Smooth muscle cell of the brain vasculature (primary cell): ENCODE results near the gene KCNN3.

ENCODE experiments used
- DNase-seq: peaks from one replicate; pipeline ENCODE4 v3.0.0-alpha.2; 2012; ENCODE audit warnings: low read depth, low spot score

The KCNN3 gene

DNA sequence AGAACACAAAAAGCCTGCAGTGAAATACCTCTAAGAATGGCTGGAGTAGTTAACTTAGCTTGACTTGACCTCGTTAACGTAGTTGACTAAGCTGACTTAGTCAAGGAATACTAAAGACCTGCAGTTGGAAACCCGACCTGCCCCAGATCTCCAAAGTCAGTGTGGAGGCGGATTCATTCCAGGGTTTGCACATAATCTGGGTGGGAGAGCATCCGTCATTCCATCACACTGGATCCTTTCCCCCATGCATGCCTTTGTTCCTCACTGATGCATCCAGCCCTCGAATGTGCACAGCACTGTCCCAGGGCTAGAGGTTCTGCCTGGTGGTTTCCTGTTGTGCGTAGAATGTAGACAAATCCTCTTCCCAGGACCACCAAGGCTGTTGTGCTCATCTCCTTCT, 76.4 kb downstream of the KCNN3 start:
- no peak for DNase-seq

DNA sequence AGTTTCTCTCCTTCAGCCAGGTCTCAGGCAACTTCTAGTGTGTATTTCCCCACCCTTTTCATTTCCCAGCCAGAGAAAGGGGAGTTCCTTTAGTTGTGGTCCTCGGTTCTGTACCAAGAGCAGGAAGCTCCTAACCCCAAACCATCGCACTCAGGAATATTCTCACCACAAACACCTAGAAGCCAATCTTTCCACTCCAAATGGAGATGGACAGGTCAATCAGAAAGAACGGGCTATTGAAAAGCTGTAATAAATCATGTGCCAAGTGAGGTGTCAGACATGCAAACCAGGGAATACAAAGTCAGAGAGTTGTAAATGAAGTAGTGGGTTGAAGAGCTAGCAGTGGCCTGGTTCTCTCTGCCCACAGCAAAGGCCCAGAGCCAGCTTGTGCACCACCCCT, 77.2 kb downstream of the KCNN3 start:
- no peak for DNase-seq

DNA sequence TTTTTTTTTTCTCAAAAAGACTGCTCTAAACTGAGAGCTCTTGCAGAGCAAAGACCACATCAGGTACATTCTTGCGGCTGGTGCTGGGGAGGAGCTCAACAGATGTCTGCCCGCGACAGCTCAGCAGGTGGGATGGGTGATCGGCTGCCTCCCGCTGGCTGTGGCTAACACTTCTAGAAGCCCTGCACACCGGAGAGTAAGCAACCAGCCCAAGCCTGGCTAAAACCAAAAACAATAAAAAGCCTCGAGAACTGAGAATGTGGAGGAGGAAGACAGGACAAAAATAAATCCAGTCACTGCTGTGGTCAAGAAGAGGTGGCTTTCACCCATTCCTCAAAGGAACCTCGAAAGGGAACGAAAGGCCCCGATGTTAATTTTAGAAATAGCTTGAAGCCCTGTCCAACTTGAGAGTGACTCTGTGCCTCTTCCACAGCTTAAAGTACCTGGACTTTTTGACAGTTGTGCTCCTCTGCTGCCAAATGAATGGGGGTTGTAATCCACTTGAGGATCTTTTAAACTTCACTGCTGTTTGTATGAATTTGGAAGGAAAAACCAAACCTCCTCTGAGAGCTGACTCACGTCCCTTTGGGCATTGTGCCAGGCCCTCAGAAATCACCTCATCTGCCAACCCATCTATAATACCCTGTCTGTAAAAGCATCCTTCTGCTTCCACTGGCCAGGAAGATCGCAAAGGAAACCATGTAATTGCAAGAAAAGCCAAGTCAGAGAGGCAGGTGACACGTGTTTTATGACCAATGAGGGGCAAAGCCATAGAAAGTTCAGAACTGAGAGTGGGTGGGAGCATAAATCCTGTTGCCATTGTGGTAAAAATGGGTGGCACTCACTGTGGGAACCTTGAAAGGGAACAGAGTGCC, 78.6 kb downstream of the KCNN3 start:
- no peak for DNase-seq

DNA sequence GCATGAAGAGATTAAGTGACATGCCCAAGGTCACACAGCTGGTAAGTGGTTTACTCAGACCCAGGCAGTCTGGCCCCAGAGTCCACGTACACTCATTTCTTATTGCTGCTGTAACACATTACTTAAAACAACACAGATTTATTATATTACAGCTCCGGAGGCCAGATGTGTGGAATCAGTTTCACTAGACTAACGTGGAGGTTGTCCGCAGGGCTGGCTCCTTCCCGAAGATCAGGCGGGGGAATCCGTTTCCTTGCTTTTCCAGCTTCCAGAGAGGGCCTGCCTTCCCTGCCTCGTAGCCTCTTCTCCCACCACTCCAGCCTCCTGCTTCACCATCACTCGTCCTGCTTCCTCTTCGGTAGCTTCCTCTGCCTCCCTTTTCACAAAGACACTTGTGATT, 81.2 kb downstream of the KCNN3 start:
- DNase-seq: no peak

DNA sequence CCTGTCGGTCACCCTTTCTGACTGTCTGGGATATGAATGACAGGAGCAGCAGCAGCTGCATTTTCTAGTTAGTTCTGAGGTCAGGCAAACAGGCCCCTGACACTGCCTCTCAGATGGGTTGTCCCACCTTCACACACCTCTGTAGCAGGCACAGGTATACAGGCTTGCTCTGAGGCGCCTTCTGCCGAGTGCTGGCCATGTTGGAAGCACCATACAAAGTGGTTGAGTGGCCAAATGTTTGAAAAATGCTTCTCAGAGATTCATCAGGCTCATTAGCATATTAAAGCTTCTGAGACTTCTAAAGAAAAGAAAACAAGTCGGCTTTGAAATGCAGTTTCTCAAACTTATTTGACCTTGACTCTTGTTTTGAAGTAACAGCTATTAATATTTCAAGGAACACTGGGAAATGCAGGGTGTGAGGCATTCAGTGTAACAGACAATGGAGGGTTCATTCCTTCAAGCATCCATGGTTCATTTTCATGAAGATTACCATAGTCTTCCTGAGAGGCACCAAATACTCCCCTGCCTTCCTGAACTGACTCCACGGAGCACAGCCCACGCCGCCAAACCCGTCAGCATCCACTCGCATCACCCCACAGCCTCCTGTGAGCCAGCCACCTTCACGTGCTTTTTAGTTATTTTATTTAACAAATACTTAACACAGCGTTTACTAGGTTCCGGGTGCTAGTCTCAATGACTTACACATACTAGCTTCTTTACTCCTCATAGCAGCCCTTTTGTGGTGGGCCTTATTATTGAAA, 81.8 kb downstream of the KCNN3 start:
- DNase-seq: no peak

DNA sequence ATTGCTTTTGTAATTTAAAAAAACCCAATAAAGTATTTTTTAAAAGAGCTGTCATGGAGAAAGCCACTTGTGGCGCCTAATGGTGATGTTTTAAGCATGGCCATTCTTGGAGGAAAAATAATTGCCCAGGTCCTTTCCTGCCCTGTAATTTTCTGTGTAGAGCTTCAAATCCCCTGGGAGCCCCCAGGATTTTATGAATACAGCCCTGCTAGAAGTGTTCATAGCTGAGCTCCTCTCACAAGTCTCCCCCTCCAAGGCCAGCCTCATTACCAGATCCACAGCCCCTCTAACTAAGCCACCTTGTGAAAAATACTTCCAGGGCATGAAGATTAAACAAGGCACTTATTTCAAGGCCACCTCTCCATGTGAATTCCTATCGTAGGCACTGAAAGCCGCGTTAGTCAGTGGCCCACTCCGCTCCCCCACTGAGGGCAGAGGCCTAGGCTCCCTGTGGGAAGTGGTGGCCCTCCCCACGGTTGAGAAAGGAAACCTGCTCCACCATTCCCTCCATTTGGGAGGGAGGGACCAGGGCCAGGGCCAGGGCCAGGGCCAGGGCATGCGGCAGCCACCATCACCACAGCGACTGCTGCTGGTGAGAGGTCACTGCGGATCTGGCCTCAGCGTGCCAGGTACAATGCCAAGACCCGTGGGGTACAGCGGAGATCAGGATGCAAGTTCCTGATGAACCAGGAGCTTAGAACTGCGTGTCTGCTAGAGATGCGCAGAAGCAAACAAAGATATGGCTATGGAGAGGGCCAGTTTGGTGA, 83.1 kb downstream of the KCNN3 start:
- no peak for DNase-seq

DNA sequence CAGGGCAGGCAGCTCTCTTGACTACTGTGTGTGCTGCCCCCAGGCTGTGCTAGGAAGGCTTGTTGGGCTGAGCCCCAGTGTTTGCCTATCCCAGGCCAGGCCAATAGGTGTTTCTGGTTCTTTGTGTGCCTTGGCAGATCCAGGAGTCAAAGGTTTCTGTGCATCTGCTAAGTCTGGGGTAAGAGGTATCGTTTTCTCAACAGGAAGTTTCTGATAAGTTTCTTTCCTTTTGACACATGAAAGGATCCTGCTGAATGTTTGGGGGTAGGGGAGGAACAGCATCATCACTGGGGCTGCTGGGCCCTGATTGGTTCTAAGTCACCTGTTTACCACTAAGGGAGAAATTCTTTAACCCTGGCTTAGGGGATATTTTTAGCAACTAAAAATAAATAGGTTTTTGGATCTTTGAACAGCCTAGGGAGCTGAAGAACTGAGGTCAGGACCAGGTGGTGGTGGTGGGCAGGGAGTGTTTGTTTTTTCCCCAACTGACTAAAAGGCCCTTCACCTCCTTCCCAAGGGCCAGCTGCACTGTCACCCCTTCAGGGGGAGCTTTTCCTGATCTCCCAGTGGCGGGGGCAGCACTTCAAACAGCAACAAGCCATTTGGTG, 85.1 kb downstream of the KCNN3 start:
- no peak for DNase-seq

DNA sequence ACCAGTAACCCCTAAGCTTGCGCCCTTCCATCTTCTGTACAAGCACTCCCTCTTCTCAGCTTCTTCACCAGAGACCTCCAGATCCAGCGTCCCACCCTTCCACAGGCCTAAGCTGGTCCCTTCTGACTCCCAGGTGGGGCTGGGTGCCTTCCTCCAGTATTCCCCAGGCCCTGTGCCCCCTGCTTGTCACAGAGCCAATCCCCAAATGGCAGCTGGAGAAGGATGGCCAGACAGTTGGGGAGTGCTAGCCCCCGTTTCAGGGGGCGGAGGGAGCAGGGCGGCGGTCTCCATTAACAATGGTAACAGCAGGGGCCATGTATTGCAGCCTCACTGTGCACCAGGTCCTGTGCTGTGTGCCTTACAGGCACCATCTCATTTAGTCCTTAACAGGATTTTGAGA, 85.7 kb downstream of the KCNN3 start:
- no peak for DNase-seq

DNA sequence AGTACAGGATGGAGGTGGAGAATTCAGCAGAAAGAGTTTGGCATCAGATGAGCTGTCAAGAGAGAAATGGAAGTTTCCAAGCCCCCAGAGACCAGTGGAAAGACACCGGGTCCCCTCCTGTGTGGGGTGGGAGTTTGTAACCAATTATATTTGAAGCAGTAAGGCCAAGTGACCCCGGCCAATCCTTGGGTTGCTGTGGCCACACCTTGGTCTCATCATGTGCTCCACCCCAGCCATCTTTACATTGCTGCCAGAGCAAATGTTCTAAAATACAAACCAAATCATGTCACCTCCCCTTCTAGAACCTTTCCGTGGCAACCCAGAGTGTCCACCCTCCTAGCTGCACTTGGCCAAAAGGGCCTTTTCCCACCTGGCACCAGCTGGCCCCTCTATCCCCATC, 86.1 kb downstream of the KCNN3 start:
- no peak for DNase-seq

DNA sequence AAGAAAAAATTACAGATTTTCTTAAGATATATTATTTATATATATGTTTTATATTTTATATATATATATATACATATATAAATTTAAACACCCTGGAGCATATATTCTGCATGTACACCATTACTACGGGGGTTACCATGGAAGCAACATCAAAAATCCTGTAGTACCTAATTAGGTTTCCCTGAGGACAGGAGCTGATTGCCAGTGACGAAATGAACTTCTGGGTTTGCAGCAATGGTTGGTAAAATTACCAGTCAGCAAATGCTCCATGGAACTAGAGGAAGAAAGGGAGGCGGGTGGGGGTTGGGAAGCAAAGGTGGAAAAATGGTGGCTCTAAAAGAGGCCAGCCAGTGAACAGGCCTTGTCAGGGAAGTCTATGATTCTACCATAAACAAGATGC, 89.5 kb downstream of the KCNN3 start:
- DNase-seq: no peak

DNA sequence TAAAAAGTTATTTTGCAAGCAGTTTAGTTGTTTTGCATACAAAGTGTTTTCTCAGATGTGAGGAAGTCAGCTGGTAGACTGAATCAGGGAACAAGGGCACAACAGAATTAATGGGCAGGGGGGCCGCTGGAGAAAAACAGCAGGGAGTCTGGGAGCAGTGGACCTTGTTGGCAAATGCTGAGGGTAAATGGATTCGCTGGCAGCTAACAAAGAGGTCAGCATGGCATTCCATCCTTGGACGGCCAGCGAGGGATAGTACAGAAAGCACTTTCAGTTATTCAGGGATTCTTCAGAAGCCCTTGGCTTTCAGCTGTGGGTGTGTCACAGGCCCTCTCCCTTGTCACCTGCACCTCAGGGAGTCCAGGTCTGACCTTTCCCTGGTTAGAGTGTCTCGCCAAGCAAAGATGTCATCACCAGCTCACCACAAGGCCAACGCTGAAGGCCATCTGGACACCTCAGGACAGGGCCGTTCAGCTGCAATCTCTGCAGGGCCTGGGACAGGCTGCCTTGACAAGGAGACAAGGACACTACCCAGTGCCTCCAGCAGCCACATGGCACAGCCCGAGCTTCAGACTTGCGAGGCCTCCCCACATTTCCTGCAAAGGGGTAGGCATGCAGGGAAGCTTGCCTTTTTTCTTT, 90.4 kb downstream of the KCNN3 start:
- no peak for DNase-seq

DNA sequence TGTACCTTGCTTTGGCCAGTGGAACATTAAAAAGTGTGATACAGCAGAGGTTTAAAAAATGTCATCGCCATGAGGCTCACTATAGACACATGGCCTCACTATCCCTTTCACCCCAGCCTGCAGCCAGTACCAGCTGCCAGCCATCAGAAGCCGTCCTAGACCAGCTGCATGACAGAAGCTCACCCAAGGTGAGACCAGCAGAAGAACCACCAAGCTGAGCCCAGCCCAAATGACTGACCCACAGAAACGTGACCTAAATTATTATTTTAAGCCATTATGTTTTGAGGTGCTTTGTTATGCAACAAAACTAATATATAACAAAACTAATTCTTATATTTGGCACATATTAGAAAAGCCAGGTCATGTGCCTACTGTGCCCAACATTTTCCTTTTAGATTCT, 91.1 kb downstream of the KCNN3 start:
- DNase-seq: no peak

DNA sequence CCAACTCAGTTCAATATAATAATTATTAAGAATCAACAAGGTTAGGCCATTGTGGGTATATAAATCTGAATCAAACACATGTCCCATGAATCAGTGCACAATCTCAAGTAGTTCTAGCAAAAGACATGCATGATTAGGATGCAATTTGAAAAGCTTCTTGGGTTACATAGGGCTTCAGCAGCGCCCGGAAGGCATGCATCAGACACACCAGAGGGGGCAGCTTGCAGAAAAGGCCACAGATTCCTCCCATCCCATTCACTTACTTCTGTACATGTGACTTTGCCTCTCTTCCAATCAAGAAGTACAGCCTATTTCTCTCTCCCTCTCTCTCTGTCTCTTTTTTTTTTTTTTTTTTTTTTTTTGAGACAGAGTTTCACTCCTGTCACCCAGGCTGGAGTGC, 91.8 kb downstream of the KCNN3 start:
- no peak for DNase-seq

DNA sequence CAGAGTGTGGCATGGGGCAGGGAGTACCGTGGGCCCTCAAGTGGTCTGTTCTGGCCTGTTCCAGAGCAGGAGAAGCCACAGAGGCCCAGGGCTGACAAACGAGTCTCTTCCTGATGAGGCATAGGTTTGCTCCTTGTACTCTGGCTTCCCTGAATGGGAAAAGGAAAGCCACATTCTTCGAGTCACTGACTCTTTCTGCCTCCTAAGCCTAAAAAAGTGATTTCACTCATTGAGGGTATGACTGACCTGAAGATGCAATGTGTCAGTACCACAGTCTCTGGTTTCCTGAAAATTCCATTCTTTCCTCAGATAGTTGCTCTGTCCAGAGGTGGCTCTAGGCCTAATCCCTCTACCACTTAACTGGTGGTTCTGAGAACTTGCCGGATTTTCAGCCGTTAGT, 92.3 kb downstream of the KCNN3 start:
- no peak for DNase-seq

DNA sequence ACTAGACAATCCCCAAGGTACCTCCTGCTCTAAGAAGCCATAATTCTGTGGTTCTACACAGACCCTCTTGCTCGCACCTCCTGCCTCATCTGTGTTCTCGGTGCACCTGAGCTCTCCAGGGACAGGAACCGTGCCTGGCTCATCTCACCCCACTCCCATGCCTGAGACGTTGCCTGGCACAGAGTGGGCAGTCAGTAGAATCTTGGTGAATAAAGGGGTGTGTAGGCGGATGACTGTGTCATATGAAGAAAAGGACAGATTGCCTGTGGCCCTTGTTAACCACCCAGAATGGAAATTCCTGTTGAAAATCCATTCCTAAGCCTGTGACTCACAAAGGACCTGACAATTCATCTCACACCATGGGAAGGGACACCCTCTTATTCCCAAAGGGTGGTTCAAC, 92.9 kb downstream of the KCNN3 start:
- no peak for DNase-seq

DNA sequence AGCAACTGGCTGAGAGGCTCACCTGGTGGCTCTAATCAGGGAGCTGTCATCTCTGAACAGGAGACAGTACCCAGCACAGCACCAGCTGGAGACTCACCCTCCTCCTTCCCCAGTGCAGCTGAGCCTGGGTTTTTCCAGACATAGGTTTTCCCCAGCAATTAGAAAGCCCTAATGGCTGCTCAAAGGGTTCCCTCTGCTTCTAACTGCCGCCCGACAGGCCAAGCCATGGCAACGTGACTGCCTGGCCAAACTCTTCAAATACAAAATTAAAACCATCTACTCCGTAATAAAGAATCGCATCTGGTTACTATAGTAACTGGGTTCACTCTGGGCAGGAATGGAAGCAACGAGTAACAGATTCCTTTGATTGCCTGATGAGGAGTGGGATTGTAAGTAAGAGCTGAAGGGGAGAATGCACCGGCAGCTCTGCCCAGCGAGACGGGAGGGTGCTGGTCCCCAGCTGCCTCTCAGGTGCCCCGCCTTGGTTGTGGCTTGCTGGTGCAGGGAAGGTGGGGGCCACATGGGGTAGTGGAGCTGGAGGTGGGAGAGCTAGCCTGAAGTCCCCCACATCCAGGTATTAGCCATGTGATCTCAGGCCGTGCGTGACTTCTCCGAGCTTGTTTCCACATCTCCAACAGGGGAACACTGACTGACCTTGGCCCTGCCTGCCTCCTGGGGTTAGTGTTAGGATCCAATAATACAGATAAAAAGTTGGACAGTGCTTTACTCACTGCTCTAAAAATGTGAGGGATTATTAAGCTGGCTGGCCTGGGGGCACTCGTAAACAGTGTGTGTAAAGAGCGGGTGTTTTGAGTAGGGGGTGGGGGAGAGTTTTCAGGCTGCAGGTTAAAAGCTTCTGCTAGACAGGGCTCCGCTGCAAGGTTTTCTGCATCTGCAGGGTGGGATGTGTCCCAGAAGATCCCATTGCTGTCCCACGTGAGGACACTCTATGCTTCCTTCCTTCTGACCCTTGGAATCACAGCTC, 94.2 kb downstream of the KCNN3 start:
- no peak for DNase-seq

DNA sequence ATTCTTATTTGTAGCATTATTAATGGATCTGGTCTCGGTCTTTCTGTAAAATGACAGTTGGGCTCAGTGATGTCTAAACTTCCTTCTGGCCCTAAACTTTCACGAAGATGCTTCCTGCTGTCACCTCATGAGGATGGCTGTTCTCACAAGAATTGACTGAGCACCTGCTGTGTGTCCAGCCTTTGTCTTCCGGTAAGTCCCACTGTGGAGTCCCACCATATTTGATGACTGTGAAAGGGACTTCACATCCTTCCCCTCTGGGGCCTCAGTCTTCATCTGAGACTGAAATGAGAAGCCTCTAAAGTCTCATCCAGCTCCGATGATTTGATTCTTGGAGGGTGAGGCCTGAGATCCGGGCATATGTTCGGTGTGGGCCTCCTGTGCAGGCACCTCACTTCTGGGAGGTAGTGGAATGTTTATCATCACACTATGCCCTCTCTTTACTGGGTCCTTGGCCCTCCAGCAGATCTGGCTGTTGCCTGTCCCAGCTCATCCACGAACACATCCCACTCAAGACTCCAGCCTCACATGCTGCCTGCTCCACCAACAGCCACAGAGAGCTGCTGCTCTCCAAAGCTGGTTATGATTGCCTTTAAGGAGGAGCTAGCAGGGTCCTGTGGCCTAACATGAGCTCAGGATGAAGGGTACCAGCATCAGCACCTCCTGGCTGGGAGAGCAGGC, 95.8 kb downstream of the KCNN3 start:
- DNase-seq: no peak

DNA sequence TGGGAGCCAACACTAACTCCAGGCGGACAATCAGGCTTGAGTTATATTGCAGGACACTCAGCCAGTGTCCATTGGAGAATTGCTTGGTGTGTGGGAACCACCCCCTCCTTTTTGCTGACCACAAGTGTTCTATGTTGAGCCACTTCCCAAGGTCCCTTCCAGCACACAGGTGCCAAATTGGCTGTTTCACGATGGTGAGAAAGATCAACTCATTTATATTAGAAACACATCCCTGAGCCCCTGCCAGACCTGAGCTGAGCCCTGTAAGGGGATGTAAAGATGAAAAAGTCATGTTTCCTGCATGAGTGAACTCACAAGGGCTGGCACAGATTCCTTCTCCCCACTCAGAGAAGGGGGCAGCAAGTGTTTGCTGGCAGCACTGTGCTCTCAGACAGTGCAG, 96.5 kb downstream of the KCNN3 start:
- no peak for DNase-seq

DNA sequence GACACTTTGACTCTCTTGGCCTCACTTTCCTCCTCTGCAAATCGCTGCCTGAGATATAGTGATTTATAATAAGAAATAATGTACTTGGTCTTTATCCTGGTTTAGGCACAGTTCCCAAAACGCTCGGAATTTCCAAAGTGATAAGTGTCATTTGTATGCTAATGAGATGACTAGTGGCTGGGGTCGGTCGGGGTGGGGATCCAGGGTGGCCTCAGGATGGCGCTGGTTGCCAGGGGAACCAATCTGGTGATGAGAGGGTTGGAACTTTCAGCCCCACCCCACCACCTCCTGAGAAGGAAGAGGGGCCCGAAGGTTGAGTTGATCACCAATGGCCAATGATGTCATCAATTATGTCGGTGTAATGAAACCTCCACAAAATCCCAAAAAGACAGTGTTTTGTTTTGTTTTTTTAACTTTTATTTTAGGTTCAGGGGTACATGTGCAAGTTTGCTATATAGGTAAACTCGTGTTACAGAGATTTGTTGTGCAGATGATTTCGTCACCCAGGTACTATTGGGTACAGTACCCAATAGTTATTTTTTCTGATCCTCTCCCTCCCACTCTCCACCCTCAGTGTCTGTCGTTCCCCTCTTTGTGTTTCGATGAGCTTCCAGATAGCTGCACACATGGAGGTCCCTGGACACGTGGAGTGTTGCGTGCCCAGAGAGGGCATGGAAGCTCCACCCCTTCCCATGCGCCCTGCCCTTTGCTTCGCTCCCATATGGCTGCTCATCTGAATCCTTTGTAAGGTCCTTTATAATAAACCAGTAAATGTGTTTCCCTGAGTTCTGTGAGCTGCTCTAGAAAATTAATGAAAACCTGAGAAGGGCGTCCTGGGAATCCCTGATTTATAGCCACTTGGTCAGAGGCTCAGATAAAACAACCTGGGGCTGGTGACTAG, 97.2 kb downstream of the KCNN3 start:
- no peak for DNase-seq
